ENCODE results near the gene SLC4A11.

GRCh38 chr20:3229158-3229557, 9.8 kb downstream of the SLC4A11 start:
- TF ChIP-seq POLR2A (IDR thresholded peaks at IDR 0.05; ENCODE audit: low read length) (no peak), GATA1 (IDR thresholded peaks at IDR 0.05; ENCODE audit: low read depth, low read length) (no peak)
